ENCODE measurements around the gene HNRNPH2. TPM values are rescaled to one million over a fixed set of nuclear protein-coding genes. Genes with fewer than 3 reads are reported as not detected.
A peak's percentile ranks its signal among the peaks of the same experiment; 100 is the strongest.

The HNRNPH2 gene
- total RNA-seq, 4 donors from 2014 or later, result 31.2 to 46.0 (median 40.1) TPM

DNA sequence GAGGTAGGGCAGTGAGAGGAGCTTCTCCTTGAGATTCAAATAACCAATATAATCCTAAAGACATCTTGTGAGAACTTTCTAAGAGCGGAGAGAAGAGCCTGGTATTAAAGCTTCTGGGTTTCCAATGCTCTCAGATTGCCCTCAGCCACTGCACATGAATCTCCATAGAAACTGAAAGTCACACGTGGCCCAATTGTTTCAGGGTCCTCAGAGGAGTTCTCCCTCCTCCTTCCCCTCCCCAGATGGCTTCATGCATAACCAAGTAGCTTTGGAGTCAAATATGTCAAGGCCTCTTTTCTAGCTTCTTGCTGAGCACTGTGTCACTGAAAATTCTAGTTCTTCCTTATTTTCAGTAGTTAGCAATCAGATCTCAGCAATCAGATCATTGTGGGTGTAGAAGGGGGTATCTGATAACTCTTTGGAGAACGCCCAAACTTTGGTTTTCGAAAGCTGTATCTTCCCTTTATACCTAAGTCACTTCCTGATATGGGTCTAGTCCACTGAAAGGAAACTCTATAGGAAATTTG lies 24.3 kb upstream of the HNRNPH2 start:
- H3K27me3 ChIP-seq, result peaks cover 0 to 4% of the 10 kb centered on the region in 2 donors
- no peak overlapping the region for H3K4me3 ChIP-seq
- H3K27ac ChIP-seq, result no peak overlapping the region
- DNase-seq (ENCODE audit: low spot score in 2 of 2), result no peak
- TF ChIP-seq, protein P1, sequence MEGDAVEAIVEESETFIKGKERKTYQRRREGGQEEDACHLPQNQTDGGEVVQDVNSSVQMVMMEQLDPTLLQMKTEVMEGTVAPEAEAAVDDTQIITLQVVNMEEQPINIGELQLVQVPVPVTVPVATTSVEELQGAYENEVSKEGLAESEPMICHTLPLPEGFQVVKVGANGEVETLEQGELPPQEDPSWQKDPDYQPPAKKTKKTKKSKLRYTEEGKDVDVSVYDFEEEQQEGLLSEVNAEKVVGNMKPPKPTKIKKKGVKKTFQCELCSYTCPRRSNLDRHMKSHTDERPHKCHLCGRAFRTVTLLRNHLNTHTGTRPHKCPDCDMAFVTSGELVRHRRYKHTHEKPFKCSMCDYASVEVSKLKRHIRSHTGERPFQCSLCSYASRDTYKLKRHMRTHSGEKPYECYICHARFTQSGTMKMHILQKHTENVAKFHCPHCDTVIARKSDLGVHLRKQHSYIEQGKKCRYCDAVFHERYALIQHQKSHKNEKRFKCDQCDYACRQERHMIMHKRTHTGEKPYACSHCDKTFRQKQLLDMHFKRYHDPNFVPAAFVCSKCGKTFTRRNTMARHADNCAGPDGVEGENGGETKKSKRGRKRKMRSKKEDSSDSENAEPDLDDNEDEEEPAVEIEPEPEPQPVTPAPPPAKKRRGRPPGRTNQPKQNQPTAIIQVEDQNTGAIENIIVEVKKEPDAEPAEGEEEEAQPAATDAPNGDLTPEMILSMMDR (IDR thresholded peaks at IDR 0.05), result no peak
- no peak for TF ChIP-seq EP300 (IDR thresholded peaks at IDR 0.05)
- no peak for TF ChIP-seq POLR2A (IDR thresholded peaks at IDR 0.05)
- WGBS, 2 donors, result 56 to 67% methylated on average over 4 of the region's 4 CpGs
- H3K9me3 ChIP-seq, result no peaks in the 10 kb centered on the region
- H3K4me1 ChIP-seq, result no peaks in the 10 kb centered on the region
- H3K36me3 ChIP-seq, result no peaks in the 10 kb centered on the region

DNA sequence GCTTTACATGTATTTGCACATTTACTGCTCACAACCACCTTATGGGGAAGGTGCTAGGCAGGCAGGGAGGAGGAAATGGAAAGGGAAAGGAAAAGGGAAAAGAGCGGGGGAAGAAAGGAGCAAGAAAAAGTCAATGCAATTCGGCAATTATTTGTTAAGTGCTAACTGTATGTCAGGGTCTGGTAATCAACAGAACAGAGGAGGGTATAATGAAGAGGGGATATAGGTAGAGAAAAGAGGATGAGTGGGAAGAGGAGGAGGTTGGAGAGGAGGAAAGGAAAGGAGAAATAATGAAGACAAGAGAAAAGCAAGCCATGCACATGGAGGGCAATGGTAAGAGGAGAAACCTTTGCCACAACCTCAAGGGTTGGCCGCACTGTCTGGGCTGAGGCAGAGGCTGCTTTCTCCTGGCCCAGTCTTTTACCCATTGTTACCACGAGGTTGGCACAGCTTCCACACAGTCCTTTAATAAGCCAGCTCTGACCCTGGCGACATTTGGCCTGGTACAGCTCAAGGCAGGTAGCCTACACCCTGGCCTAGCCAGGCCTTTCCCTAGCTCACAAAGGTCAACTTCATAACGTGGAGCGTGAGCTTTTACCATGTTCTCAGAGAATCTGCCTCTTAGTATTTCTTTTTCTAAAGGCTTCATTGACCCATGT lies 22.9 kb upstream of the HNRNPH2 start:
- H3K9me3 ChIP-seq, result no peaks in the 10 kb centered on the region
- H3K36me3 ChIP-seq, result no peaks in the 10 kb centered on the region
- H3K27me3 ChIP-seq, result no peaks in the 10 kb centered on the region
- no peak for DNase-seq (ENCODE audit: low spot score in 2 of 2)
- no peaks in the 10 kb centered on the region for H3K4me1 ChIP-seq
- peak overlapping the region in 1 of 4 donors; percentile 7 for H3K27ac ChIP-seq
- peak overlapping the region in 2 of 4 donors; percentile 9 to 33 for H3K4me3 ChIP-seq
- no peak for TF ChIP-seq POLR2A (IDR thresholded peaks at IDR 0.05)
- TF ChIP-seq EP300 (IDR thresholded peaks at IDR 0.05), result no peak
- TF ChIP-seq, protein P1 (IDR thresholded peaks at IDR 0.05), result no peak
- 69 to 77% methylated on average over 7 of the region's 7 CpGs for WGBS, 2 donors

DNA sequence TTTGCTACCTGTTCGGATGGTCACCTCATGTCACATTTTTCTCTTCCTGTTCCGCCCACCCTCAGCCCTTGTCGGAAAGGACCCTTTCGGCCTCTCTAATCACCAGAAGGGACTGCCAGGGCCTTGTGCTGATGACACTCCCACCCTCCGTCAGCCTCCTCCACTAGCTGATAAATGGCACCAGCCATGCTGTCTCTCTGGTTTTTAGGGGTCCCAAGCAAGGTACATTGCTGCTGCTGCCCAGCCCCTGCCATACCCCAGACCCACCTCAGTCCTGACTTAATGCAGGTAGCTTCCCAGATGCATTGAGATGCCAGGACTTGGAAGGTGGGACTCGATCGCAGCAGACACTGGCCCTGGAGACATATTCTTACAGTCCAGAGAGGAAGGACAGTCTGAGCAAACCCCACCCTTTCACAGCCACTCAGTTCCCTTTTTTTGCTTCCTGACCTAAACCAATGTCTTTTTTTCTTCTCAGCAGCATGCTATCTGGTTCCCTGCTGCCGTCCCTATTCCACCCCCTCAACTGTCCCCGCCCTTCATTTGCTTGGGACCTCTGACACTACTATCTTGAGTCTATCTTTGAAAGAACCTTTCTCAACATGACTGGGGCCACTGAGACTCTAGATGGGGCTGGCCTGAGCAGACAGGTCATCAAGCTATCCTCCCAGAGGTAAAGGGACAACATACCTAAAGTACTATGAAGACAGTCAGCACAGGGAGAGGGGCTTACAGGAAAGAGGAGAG lies 22.1 kb upstream of the HNRNPH2 start, which contains the start of gene BTK:
TSS of gene BTK (minus strand) at position 397 of the 747 bp plus-strand sequence. CDS start 10,907 bp downstream, outside the sequence.
- Histone ChIP-seq H3K4me1 (no peaks in the 10 kb centered on the region), H3K4me3 (peak within 1 kb of the TSS in 2 of 4 donors; percentile 9 to 33), H3K9me3 (no peaks in the 10 kb centered on the region), H3K36me3 (no peaks in the 10 kb centered on the region), H3K27me3 (no peaks in the 10 kb centered on the region), H3K27ac (peak within 1 kb of the TSS in 1 of 4 donors; percentile 7)
- DNase-seq (ENCODE audit: low spot score in 2 of 2), result no peak
- TF ChIP-seq EP300 (IDR thresholded peaks at IDR 0.05) (no peak), POLR2A (IDR thresholded peaks at IDR 0.05) (no peak)
- TF ChIP-seq, protein P1 (IDR thresholded peaks at IDR 0.05), result no peak
- 80 to 82% methylated on average over 9 of the region's 9 CpGs for WGBS, 2 donors

DNA sequence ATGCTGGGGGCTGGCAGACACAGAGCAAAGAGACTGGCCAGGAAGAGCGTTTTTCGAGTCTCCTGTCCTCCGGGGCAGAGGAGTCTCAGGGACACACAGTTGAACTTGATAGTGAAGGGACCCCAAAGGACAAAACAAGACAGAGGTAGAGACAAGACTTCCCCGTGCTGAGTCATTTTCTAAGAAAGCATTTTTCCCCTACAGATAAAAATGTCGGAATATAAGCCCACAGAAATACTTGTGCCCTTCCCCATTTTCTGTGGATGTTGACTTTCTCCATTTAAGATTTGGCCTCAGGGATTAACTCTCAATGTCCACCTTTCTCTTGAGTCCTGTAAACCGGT lies 21.5 kb upstream of the HNRNPH2 start:
- Histone ChIP-seq H3K27ac (no peak overlapping the region), H3K36me3 (no peaks in the 10 kb centered on the region), H3K4me3 (no peak overlapping the region), H3K4me1 (peaks cover 0 to under 1% (median under 1%) of the 10 kb centered on the region in 4 donors), H3K27me3 (no peaks in the 10 kb centered on the region), H3K9me3 (no peaks in the 10 kb centered on the region)
- 55 to 72% methylated on average over 6 of the region's 6 CpGs for WGBS, 2 donors
- DNase-seq (ENCODE audit: low spot score in 2 of 2), result no peak
- TF ChIP-seq POLR2A (IDR thresholded peaks at IDR 0.05) (no peak), EP300 (IDR thresholded peaks at IDR 0.05) (no peak)
- TF ChIP-seq, protein P1 (IDR thresholded peaks at IDR 0.05), result no peak

DNA sequence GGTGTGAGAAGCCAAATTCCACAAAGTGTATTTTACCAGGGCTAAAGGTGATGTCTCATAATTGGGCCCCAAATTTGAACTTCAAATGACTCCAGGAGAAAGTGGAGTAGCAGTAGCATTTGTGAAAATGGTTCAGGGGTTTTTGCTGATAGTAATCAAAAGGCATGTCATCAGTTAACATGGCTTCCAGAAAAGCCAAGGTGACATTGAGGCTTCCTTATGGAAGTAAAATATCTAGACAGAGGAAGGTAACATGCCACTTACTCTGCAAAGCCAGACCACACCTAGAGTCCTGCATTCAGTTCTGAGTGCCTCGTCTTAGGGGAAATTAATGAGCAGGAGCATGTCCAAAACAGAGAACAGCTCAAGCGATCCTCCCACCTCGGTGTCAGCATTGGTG lies 19.4 kb upstream of the HNRNPH2 start:
- Histone ChIP-seq H3K36me3 (no peaks in the 10 kb centered on the region), H3K27me3 (no peaks in the 10 kb centered on the region), H3K4me3 (no peak overlapping the region), H3K27ac (no peak overlapping the region), H3K9me3 (no peaks in the 10 kb centered on the region), H3K4me1 (peaks cover 0 to 15% (median 3%) of the 10 kb centered on the region in 4 donors)
- no peak for TF ChIP-seq EP300 (IDR thresholded peaks at IDR 0.05)
- no peak for TF ChIP-seq POLR2A (IDR thresholded peaks at IDR 0.05)
- WGBS, 2 donors, result 75 to 92% methylated on average over 3 of the region's 3 CpGs
- no peak for DNase-seq (ENCODE audit: low spot score in 2 of 2)

Measured in tibial nerve (tissue), 4 donors.